Stromal cell of bone marrow (primary cell): ENCODE data around the gene ACAP2.
A peak's percentile ranks its signal among the peaks of the same experiment; 100 is the strongest.

Experiments
- DNase-seq: peaks from one replicate; pipeline ENCODE4 v3.0.0-alpha.2; 2012; ENCODE audit warnings: low read depth

ACAP2 gene

DNA sequence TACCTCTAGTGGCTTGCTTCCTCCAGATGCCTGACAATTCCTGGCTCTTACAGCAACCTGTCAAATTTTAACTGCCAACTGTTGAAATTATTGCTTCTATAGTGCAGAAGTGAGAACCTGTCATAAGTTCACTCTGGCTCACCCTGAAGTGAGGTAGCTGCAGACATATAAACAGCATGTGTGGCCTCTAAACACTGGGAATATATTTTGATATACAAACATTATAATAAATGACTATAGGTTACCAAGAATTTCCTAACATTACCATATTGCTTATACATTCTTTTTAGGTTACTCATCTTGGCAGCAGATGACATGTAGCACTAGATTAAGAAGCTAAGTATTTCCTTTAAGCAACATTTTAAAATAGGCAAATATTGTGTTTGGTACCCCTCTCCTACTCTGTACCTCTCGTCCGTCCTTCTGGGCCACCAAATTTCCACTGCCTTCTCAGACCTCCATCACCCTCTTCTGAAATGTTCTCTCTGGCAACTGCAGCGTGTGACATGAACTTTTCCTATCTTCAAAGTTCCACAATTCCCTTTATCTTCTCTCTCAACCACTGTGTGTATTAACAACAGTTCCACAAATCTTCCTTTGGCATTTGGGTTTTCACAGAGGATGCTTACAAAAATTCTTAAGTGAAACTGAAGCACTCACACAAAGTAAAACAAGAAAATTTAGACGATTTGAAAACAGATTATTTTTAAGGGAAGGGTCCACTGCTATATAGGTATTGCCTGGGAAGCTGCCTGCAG, 156.5 kb downstream of the ACAP2 start:
- DNase-seq = no peak

- DNase-seq = no peak
These were observed 157.4 kb downstream of the ACAP2 start for GRCh38 chr3:195285372-195285771.

GRCh38 chr3:195284842-195285241, 158.0 kb downstream of the ACAP2 start:
- no peak for DNase-seq

DNA sequence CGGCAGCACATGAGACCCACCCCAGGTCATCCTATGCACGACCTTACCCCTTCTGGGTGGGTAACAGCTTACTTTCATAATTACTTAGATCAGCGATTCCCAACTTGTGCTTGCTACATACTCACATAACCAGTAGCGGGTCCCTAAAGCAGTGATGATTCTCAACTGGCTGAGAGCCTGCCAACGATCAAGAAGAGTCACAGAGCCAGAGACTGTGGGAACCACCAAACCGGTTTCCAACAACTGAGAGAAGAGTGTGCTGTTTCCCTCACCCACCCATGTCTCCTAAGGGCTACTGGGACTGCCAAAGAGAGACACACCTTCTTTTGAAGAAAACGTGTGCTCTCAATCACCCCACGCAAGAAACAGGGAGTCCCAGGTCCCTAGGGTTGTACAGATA, 159.9 kb downstream of the ACAP2 start:
- no peak for DNase-seq

DNA sequence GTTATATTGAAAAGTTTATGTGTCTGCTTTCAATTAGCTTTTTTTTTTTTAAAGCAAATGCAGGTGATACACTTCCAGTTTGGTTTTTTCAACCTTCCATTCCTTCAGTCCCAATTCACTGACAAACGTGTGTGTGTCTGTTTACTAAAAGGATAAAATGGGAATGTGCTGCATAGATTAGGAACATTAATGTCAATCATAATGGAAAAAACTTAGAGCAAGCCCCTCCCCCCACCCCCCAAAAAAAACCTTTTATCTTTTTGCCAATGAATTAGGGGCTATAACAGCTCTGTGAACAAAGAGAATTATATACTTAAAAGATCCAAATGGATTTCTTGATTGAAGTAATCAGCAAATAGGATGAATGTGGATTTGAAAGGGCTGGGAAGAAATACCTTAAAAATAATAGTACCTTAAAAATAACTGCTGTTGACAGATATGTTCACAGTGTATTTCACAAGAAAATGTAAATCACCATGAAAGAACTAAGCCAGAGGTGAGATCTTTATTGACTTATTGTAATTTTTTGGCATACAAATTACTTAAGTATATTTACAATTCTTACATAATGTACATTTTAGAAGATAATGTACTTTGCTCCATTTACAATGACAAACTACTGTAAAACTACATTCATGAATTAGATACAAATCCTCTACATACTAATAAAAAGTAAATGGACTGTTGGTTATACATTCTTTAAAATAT, 168.4 kb downstream of the ACAP2 start:
- DNase-seq = no peak

GRCh38 chr3:195271410-195272243, 171.2 kb downstream of the ACAP2 start:
- DNase-seq = peak; percentile 75

DNA sequence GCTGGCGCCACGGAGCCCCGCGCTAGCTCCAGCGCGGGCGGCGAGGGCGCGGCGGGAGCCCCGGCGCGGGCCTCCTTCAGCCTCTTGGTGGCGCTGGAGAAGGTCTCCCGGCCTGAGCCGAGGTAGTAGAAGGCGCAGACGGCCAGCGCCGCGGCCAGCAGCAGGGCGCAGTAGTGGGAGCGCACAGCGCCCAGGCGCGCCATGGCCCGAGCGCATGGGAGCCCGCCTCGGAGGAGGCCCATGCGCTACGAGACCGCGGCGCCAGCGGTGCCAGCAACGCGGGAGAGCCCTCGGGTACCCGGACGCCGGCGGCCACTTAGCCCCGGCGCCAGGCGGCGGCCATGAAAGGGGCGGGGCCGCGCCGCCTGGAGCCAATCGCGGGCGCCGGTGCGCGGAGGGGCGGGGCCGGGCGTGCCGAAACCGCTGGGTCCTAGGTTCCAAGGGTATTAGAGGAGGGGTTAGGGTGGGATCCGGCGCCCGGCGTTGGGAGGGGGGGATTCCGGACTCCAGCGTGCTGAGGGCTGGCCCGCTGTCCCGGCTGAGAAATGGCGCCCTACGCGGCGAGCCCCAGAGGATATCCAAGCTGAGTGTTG, 171.9 kb downstream of the ACAP2 start, which contains the start of gene XXYLT1:
Gene XXYLT1, minus strand, starts transcription at position 343 of the 593 bp plus-strand sequence. Its CDS starts 101 bp downstream, at position 242.
- DNase-seq = peak; percentile 75

DNA sequence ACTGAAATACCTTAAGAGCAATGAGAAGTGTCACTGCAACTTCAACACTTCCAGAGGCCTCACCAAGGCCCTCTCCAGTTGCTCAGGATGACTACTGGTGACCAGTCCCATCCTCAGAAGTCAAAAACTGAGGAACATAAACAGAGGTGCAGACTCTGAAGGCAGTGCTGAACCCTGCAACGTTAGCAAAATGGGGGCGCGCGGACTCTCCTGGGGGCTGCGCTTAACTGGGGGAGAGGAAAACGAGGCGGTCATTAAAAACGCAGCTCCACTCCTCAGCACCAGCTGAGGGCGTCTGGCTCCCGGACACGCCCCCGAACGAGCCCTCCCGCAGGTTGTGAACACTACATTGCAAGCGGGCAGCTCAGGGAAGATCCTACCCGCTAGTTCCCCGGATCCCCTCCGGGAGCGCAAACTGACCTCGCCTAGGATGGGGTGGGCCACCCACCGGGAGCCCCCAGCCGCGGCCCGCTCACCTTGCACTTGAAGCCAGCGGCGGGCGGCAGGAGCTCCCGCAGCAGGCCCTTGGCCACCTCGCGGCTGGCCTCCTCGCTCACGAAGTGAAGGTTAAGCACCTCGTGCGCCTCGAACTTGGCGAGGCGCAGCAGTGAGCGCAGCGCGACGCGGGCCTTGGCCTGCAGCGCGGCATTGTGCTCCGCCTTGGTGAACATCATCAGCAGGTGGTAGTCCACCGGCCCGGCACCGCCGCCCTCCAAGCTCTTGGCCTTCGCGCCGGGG, 172.6 kb downstream of the ACAP2 start:
- DNase-seq = no peak

GRCh38 chr3:195269375-195270078, 173.3 kb downstream of the ACAP2 start:
- no peak for DNase-seq

- no peak for DNase-seq
These were observed 174.1 kb downstream of the ACAP2 start for GRCh38 chr3:195268576-195269309.

DNA sequence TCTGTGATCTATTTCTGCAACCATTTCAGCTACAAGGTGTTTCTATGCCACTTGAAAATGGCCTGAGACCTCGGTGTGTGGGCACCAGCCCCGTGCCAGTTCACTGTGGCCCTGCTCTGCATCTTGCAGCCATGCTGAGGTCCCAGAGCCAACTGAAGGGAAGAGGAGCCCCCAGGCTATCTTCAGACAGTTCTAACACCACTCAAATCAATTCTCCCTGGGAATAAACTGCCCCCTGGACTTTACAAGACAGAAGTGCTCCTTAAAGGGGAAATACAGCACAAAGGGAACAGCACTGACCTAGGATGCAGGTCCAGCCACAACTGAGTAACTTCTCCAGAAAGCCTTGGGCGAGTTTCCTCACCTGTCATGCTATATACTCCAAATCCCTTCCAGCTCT, 175.7 kb downstream of the ACAP2 start:
- DNase-seq = no peak

DNA sequence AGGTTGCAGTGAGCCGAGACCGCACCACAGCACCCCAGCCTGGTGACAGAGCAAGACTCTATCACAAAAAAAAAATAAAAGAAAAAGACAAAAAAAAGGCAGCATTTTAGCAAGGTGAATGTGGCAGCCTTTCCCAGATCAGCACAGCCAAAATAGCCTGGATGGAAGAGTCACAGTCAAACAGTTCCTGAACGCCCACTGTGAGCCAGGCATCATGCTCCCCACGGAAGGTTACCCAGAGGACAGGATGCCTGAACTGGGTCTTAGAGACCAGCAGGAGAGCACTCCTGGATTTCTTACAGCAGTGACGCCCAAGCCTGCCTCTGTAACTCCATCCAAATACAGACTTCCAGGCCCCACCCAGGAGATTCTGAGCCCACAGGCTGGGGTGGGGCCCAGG, 176.4 kb downstream of the ACAP2 start:
- DNase-seq = no peak

GRCh38 chr3:195265363-195265976, 177.3 kb downstream of the ACAP2 start:
- DNase-seq = no peak

GRCh38 chr3:195263925-195264600, 178.8 kb downstream of the ACAP2 start:
- no peak for DNase-seq

- no peak for DNase-seq
These were observed 179.5 kb downstream of the ACAP2 start for GRCh38 chr3:195263193-195263924.

- no peak for DNase-seq
These were observed 180.9 kb downstream of the ACAP2 start for GRCh38 chr3:195261925-195262324.

- no peak for DNase-seq
These were observed 182.4 kb downstream of the ACAP2 start for GRCh38 chr3:195260280-195260905.
